K562 (cell line): ENCODE data around the gene FTSJ3. TPM values are rescaled to one million over a fixed set of nuclear protein-coding genes. Genes with fewer than 3 reads are reported as not detected.

Experiments used
- BCL6 ChIP-seq: fragments of 250-450 bp; sonication (Bioruptor Pico); IDR thresholded peaks from 2 replicates; pipeline ENCODE4 v1.4.0; 2020
- C11orf30 ChIP-seq: fragments of 450-650 bp; IDR thresholded peaks from 2 replicates; pipeline ENCODE4 v1.6.1; 2016; ENCODE audit warnings: low read depth, mild to moderate bottlenecking
- CREB1 ChIP-seq, 2 experiments: sonication (generic) in 1 of 2; formaldehyde crosslinking in 1 of 2; IDR thresholded peaks; 2 replicates each; pipeline versions ENCODE4 v1.6.1 to v1.8.0; 2012 to 2022; ENCODE audit warnings: inconsistent platforms in 1 of 2, mild to moderate bottlenecking in 1 of 2, missing genetic modification reagents in 1 of 2, moderate library complexity in 1 of 2
- EP400 ChIP-seq: fragments of 450-650 bp; IDR thresholded peaks from 2 replicates; pipeline ENCODE4 v1.6.1; 2017; ENCODE audit warnings: antibody characterized with exemption, mild to moderate bottlenecking, moderate library complexity
- HDAC1 ChIP-seq, 2 experiments: fragments of 450-650 bp; IDR thresholded peaks; 2 replicates each; pipeline ENCODE4 v1.6.1; 2016 to 2017; ENCODE audit warnings: inconsistent platforms in 1 of 2, mild to moderate bottlenecking in 1 of 2, moderate library complexity in 1 of 2
- HDGF ChIP-seq: fragments of 450-650 bp; IDR thresholded peaks from 2 replicates; pipeline ENCODE4 v1.6.1; 2016
- KDM4B ChIP-seq, 2 experiments: fragments of 450-650 bp in 1 of 2; sonication (generic) in 1 of 2; IDR thresholded peaks; 2 replicates each; pipeline ENCODE4 v1.6.1; 2016 to 2017; ENCODE audit warnings: borderline replicate concordance in 2 of 2, antibody characterized with exemption in 1 of 2, low read depth in 1 of 2, mild to moderate bottlenecking in 1 of 2
- NEUROD1 ChIP-seq: fragments of 150-350 bp; IDR thresholded peaks from 2 replicates; pipeline ENCODE4 v1.6.1; 2014; ENCODE audit warnings: borderline replicate concordance, low read length, low read depth; ENCODE audit not compliant: partially characterized antibody
- NR2F6 ChIP-seq: fragments of 450-650 bp; formaldehyde crosslinking; IDR thresholded peaks from 2 replicates; pipeline ENCODE4 v1.4.0; 2020; ENCODE audit warnings: mild to moderate bottlenecking
- PRPF4 ChIP-seq: fragments of 200-400 bp; formaldehyde crosslinking; IDR thresholded peaks from one replicate; pipeline ENCODE4 v1.6.1; 2017; ENCODE audit warnings: low read length, low read depth, mild to moderate bottlenecking; ENCODE audit not compliant: insufficient read depth, poor library complexity, severe bottlenecking
- RB1 ChIP-seq: fragments of 450-650 bp; IDR thresholded peaks from 2 replicates; pipeline ENCODE4 v1.6.1; 2017; ENCODE audit warnings: low read depth, mild to moderate bottlenecking
- RBM34 ChIP-seq: fragments of 200-400 bp; formaldehyde crosslinking; IDR thresholded peaks from 2 replicates; pipeline ENCODE4 v1.6.1; 2018; ENCODE audit warnings: low read length, borderline replicate concordance; ENCODE audit not compliant: insufficient read depth
- SOX6 ChIP-seq: fragments of 450-650 bp; IDR thresholded peaks from 2 replicates; pipeline ENCODE4 v1.6.1; 2014; ENCODE audit warnings: mild to moderate bottlenecking
- TAF7 ChIP-seq: fragments of 450-650 bp; IDR thresholded peaks from 2 replicates; pipeline ENCODE4 v1.6.1; 2016; ENCODE audit warnings: missing genetic modification characterization, missing compliant biosample characterization
- ZNF263 ChIP-seq: sonication (generic); formaldehyde crosslinking; IDR thresholded peaks from 2 replicates; pipeline ENCODE4 v1.8.0; 2022; ENCODE audit warnings: mild to moderate bottlenecking, missing genetic modification reagents, borderline replicate concordance
- ZNF347 ChIP-seq: fragments of 450-650 bp; formaldehyde crosslinking; IDR thresholded peaks from 2 replicates; pipeline ENCODE4 v1.4.0; 2020; ENCODE audit warnings: low read depth, mild to moderate bottlenecking, moderate library complexity
- ZNF395 ChIP-seq: fragments of 200-800 bp; sonication (Bioruptor generic); IDR thresholded peaks from 2 replicates; pipeline ENCODE4 v1.6.1; 2017; ENCODE audit warnings: missing genetic modification characterization, missing compliant biosample characterization
- ZNF77 ChIP-seq: fragments of 250-450 bp; sonication (Bioruptor Pico); IDR thresholded peaks from 2 replicates; pipeline ENCODE4 v1.5.0; 2020
- ZNF79 ChIP-seq: fragments of 250-450 bp; sonication (Bioruptor Pico); IDR thresholded peaks from 2 replicates; pipeline ENCODE4 v1.4.0; 2020; ENCODE audit warnings: low read depth, mild to moderate bottlenecking, moderate library complexity
- polyA plus RNA-seq, 8 experiments: library from polyadenylated mRNA; depleted of rRNA in 4 of 8; stranded (reverse) in 5 of 8; unstranded in 3 of 8; fragments of >200 nt; fragmentation: Nextera tagmentation in 2 of 8; fragmentation: Illumina TruSeq in 1 of 8; extraction: Ambion mirVana in 2 of 8; extraction: Trizol in 1 of 8; gene quantifications; 2 replicates each; pipeline versions ENCODE4 v1.2.1 to v1.2.3, GENCODE V29; 2011 to 2014; ENCODE audit warnings: inconsistent platforms in 1 of 8, missing spikeins in 1 of 8
- total RNA-seq, 7 experiments: library from RNA; depleted of rRNA in 6 of 7; stranded (reverse); fragments of >200 nt in 6 of 7; fragmentation: Illumina TruSeq in 2 of 7; extraction: Trizol in 2 of 7; gene quantifications; 2 replicates each; pipeline versions ENCODE4 v1.2.1 to v1.2.3, GENCODE V29; 2011 to 2021; ENCODE audit warnings: low replicate concordance in 1 of 7
- TF ChIP-seq, protein P1 (sequence below): sonication (generic); formaldehyde crosslinking; IDR thresholded peaks from 2 replicates; pipeline ENCODE4 v1.8.0; 2022; ENCODE audit warnings: mild to moderate bottlenecking, missing genetic modification reagents
- TF ChIP-seq, protein P2 (sequence below): fragments of 250-450 bp; sonication (Bioruptor Pico); IDR thresholded peaks from 2 replicates; pipeline ENCODE4 v1.8.0; 2021; ENCODE audit warnings: mild to moderate bottlenecking, moderate library complexity
- TF ChIP-seq, protein P3 (sequence below): sonication (generic); formaldehyde crosslinking; IDR thresholded peaks from 2 replicates; pipeline ENCODE4 v1.8.1; 2023; ENCODE audit warnings: mild to moderate bottlenecking, missing genetic modification reagents, moderate library complexity

FTSJ3 gene
- total and polyA plus RNA-seq, 9 of the 15 experiments (the other 6 are each of a cell fraction or from before 2014, with no cell fraction given) = 18.0 to 65.6 (median 52.4) TPM

DNA sequence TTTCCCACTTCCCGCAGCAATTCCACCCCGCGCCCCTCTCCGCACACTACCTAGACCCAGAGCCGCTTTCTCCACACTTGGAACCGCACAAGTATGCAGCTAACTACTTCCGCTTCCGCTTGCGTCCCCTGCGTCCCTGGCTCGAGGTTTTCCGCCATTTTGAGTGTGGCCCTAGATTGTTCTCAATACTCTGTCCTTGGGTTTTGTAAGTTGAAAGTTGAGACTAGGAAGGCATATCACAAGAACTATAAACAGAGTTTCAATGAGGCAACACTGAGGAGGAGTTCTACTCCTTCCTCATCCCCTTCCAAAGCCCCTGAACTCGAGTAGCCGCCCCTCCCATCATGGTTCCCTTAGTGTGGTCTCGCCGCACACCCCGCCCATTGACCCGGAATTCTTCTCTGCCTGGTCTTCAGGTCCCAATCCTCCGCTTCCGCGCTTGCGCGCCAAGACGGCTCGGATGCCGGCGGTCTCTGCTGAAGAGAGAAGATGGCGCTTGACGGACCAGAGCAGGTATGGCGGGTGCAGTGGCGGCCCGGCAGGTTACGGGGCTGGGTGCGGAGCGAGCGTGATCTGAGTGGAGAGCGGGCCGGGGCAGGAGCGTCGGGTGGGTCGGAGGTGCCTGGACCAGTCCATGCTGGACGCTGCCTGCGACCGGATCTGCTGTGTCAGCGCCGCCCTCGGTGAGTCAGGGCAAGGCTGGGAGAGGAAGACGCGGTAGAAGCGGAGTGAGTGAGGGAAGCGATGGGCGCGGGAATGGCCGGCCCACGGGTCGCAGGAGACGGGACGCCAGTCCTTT is at the start of gene FTSJ3, which contains the start of gene PSMC5 (continued):
- TF ChIP-seq ZNF347 (CRISPR knock-in tag) = no peak
- peak; percentile 20; the same call in 1 of the 2 replicates for TF ChIP-seq SOX6
- peak; percentile 79 for TF ChIP-seq TAF7 (tag)
- TF ChIP-seq, protein P1, sequence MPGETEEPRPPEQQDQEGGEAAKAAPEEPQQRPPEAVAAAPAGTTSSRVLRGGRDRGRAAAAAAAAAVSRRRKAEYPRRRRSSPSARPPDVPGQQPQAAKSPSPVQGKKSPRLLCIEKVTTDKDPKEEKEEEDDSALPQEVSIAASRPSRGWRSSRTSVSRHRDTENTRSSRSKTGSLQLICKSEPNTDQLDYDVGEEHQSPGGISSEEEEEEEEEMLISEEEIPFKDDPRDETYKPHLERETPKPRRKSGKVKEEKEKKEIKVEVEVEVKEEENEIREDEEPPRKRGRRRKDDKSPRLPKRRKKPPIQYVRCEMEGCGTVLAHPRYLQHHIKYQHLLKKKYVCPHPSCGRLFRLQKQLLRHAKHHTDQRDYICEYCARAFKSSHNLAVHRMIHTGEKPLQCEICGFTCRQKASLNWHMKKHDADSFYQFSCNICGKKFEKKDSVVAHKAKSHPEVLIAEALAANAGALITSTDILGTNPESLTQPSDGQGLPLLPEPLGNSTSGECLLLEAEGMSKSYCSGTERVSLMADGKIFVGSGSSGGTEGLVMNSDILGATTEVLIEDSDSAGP (CRISPR knock-in tag) = no peak
- TF ChIP-seq RBM34 = no peak
- TF ChIP-seq BCL6 (CRISPR knock-in tag) = no peak
- no peak for TF ChIP-seq HDGF
- no peak for TF ChIP-seq PRPF4
- peak; percentile 69; the same call in 1 of the 2 replicates for TF ChIP-seq ZNF395 (CRISPR knock-in tag)
- TF ChIP-seq, protein P2, sequence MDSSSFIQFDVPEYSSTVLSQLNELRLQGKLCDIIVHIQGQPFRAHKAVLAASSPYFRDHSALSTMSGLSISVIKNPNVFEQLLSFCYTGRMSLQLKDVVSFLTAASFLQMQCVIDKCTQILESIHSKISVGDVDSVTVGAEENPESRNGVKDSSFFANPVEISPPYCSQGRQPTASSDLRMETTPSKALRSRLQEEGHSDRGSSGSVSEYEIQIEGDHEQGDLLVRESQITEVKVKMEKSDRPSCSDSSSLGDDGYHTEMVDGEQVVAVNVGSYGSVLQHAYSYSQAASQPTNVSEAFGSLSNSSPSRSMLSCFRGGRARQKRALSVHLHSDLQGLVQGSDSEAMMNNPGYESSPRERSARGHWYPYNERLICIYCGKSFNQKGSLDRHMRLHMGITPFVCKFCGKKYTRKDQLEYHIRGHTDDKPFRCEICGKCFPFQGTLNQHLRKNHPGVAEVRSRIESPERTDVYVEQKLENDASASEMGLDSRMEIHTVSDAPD = no peak
- TF ChIP-seq KDM4B (IDR thresholded peaks at IDR 0.05; ENCODE audit: borderline replicate concordance in 2 of 2, low read depth in 1 of 2) = peak in 1 of 2 experiments; percentile 48; a peak in 1 of 4 replicates
- TF ChIP-seq ZNF77 (CRISPR knock-in tag) = no peak
- TF ChIP-seq EP400 = peak; percentile 97
- TF ChIP-seq C11orf30 = peak; percentile 99
- TF ChIP-seq CREB1 (IDR thresholded peaks at IDR 0.05) = peak; percentile 55; the same call in 1 of the 2 replicates
- TF ChIP-seq CREB1 (CRISPR knock-in tag; IDR thresholded peaks at IDR 0.05) = peak; percentile 74
- no peak for TF ChIP-seq ZNF79 (CRISPR knock-in tag)
- TF ChIP-seq, protein P3, sequence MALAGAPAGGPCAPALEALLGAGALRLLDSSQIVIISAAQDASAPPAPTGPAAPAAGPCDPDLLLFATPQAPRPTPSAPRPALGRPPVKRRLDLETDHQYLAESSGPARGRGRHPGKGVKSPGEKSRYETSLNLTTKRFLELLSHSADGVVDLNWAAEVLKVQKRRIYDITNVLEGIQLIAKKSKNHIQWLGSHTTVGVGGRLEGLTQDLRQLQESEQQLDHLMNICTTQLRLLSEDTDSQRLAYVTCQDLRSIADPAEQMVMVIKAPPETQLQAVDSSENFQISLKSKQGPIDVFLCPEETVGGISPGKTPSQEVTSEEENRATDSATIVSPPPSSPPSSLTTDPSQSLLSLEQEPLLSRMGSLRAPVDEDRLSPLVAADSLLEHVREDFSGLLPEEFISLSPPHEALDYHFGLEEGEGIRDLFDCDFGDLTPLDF (CRISPR knock-in tag) = peak; percentile 92
- peak in 1 of 2 experiments; percentile 89; a peak in 2 of 4 replicates for TF ChIP-seq HDAC1 (IDR thresholded peaks at IDR 0.05)
- peak; percentile 59 for TF ChIP-seq NEUROD1
- TF ChIP-seq NR2F6 (CRISPR knock-in tag) = no peak
- peak; percentile 82; the same call in 1 of the 2 replicates for TF ChIP-seq RB1
- TF ChIP-seq ZNF263 (CRISPR knock-in tag) = no peak
